Measurements from ENCODE around the gene IFI44L. TPM values are rescaled to one million over a fixed set of nuclear protein-coding genes. Genes with fewer than 3 reads are reported as not detected.

IFI44L gene
- total and polyA plus RNA-seq, 2 of the 13 experiments (the other 11 are each of a cell fraction or from before 2014, with no cell fraction given), result 0.04 TPM

- H3K4me2 ChIP-seq (ENCODE audit: low read depth, low read length), result no peak overlapping the region
- no peak for DNase-seq (ENCODE audit: low spot score)
- no TSS peak for BruUV-seq (replicated peaks)
- no peak overlapping the region for H2AFZ ChIP-seq (ENCODE audit: low read length)
- no peaks in the 10 kb centered on the region for H3K4me1 ChIP-seq (ENCODE audit: insufficient read depth, low read length)
- no peaks in the 10 kb centered on the region for H3K79me2 ChIP-seq (ENCODE audit: insufficient read depth, low read length)
- H3K27me3 ChIP-seq (ENCODE audit: control insufficient read depth in 1 of 2, insufficient read depth in 2 of 2, low read length in 2 of 2), result no peaks in the 10 kb centered on the region
- ChIA-PET CTCF (ENCODE audit: low intra/inter-chr PET ratio, low total read pairs) (no interaction called here), POLR2A (no interaction called here)
- in situ Hi-C loops (cut with HindIII; ENCODE audit: extremely low pct_ligation_motif_present, low pct_unique_long_range_greater_than_20kb), result no loop called here
- no peak for ATAC-seq
- no peak for FAIRE-seq
- no peaks in the 10 kb centered on the region for H3K36me3 ChIP-seq (replicated peaks in 1 of 2; ENCODE audit: control insufficient read depth in 1 of 2, insufficient read depth in 2 of 2, low read length in 2 of 2)
- H3K4me3 ChIP-seq (replicated peaks in 1 of 3; ENCODE audit: insufficient read depth in 1 of 3, low read depth in 2 of 3, low read length in 3 of 3), result no peak overlapping the region
- H4K20me1 ChIP-seq (ENCODE audit: insufficient read depth, low read length), result no peaks in the 10 kb centered on the region
- no peak overlapping the region for H3K27ac ChIP-seq (ENCODE audit: extremely low read length, insufficient read depth, low read length)
- H3K9me3 ChIP-seq (ENCODE audit: low read length), result no peaks in the 10 kb centered on the region
- intact Hi-C loops (cut with micrococcal nuclease; ENCODE audit: unreplicated experiment), result no loop called here
- 11% methylated on average over 1 of the region's 1 CpG for WGBS (ENCODE audit: low lambda C conversion rate)
- H3K9ac ChIP-seq (ENCODE audit: insufficient read depth, low read depth, low read length), result no peak overlapping the region
- TF ChIP-seq NR2F6 (IDR thresholded peaks at IDR 0.05), result no peak
- TF ChIP-seq NR2F6 (CRISPR knock-in tag; IDR thresholded peaks at IDR 0.05), result no peak
- no peak for TF ChIP-seq ZSCAN20 (CRISPR knock-in tag; IDR thresholded peaks at IDR 0.05; ENCODE audit: borderline replicate concordance)
- TF ChIP-seq HOXD1 (CRISPR knock-in tag; IDR thresholded peaks at IDR 0.05), result no peak
- no peak for TF ChIP-seq ZNF337 (CRISPR knock-in tag; IDR thresholded peaks at IDR 0.05; ENCODE audit: borderline replicate concordance, low read depth)
- no peak for TF ChIP-seq MATR3 (CRISPR knock-in tag; IDR thresholded peaks at IDR 0.05)
- TF ChIP-seq TOPORS (CRISPR knock-in tag; IDR thresholded peaks at IDR 0.05), result no peak
- TF ChIP-seq JUND (CRISPR knock-in tag; IDR thresholded peaks at IDR 0.05), result no peak
- TF ChIP-seq, protein P1, sequence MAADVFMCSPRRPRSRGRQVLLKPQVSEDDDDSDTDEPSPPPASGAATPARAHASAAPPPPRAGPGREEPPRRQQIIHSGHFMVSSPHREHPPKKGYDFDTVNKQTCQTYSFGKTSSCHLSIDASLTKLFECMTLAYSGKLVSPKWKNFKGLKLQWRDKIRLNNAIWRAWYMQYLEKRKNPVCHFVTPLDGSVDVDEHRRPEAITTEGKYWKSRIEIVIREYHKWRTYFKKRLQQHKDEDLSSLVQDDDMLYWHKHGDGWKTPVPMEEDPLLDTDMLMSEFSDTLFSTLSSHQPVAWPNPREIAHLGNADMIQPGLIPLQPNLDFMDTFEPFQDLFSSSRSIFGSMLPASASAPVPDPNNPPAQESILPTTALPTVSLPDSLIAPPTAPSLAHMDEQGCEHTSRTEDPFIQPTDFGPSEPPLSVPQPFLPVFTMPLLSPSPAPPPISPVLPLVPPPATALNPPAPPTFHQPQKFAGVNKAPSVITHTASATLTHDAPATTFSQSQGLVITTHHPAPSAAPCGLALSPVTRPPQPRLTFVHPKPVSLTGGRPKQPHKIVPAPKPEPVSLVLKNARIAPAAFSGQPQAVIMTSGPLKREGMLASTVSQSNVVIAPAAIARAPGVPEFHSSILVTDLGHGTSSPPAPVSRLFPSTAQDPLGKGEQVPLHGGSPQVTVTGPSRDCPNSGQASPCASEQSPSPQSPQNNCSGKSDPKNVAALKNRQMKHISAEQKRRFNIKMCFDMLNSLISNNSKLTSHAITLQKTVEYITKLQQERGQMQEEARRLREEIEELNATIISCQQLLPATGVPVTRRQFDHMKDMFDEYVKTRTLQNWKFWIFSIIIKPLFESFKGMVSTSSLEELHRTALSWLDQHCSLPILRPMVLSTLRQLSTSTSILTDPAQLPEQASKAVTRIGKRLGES (CRISPR knock-in tag; IDR thresholded peaks at IDR 0.05; ENCODE audit: borderline replicate concordance), result no peak
- TF ChIP-seq ZNF792 (CRISPR knock-in tag; IDR thresholded peaks at IDR 0.05), result no peak
- TF ChIP-seq ARID3A (IDR thresholded peaks at IDR 0.05; ENCODE audit: low read depth, low read length), result no peak
- no peak for TF ChIP-seq ZBTB20 (CRISPR knock-in tag; IDR thresholded peaks at IDR 0.05; ENCODE audit: borderline replicate concordance, low read depth)
- no peak for TF ChIP-seq SMYD3 (CRISPR knock-in tag; IDR thresholded peaks at IDR 0.05)
- no peak for TF ChIP-seq ZNF484 (CRISPR knock-in tag; IDR thresholded peaks at IDR 0.05; ENCODE audit: borderline replicate concordance, low read depth)
- no peak for TF ChIP-seq ZSCAN25 (CRISPR knock-in tag; IDR thresholded peaks at IDR 0.05)
- TF ChIP-seq ZNF276 (CRISPR knock-in tag; IDR thresholded peaks at IDR 0.05; ENCODE audit: low read depth), result no peak
- no peak for TF ChIP-seq NR2F1 (CRISPR knock-in tag; IDR thresholded peaks at IDR 0.05)
Measured at GRCh38 chr1:78658901-78659300, 38.7 kb downstream of the IFI44L start.
